ENCODE data around the gene TRDN.
A peak's percentile ranks its signal among the peaks of the same experiment; 100 is the strongest.

The TRDN gene

GRCh38 chr6:123415844-123416468 is 220.8 kb downstream of the TRDN start:
- DNase-seq (ENCODE audit: low read depth in 2 of 2): peak; percentile 67 to 73
- TF ChIP-seq CTCF (IDR thresholded peaks at IDR 0.05; ENCODE audit: low read depth, low read length): peak; percentile 61
- no peak overlapping the region for H3K4me3 ChIP-seq (replicated peaks in 1 of 2; ENCODE audit: low read depth in 2 of 2, low read length in 2 of 2)

GRCh38 chr6:123404975-123405374 is 231.8 kb downstream of the TRDN start:
- H3K4me3 ChIP-seq (replicated peaks in 1 of 2; ENCODE audit: low read depth in 2 of 2, low read length in 2 of 2): no peak overlapping the region
- no peak for TF ChIP-seq CTCF (IDR thresholded peaks at IDR 0.05; ENCODE audit: low read depth, low read length)
- no peak for DNase-seq (ENCODE audit: low read depth in 2 of 2)

GRCh38 chr6:123402052-123402451 is 234.7 kb downstream of the TRDN start:
- no peak overlapping the region for H3K4me3 ChIP-seq (replicated peaks in 1 of 2; ENCODE audit: low read depth in 2 of 2, low read length in 2 of 2)
- TF ChIP-seq CTCF (IDR thresholded peaks at IDR 0.05; ENCODE audit: low read depth, low read length): no peak
- peak; percentile 0 to 6 for DNase-seq (ENCODE audit: low read depth in 2 of 2)

GRCh38 chr6:123398072-123398471 is 238.7 kb downstream of the TRDN start:
- no peak for DNase-seq (ENCODE audit: low read depth in 2 of 2)
- TF ChIP-seq CTCF (IDR thresholded peaks at IDR 0.05; ENCODE audit: low read depth, low read length): no peak
- no peak overlapping the region for H3K4me3 ChIP-seq (replicated peaks in 1 of 2; ENCODE audit: low read depth in 2 of 2, low read length in 2 of 2)

GRCh38 chr6:123393331-123393730 is 243.4 kb downstream of the TRDN start:
- no peak for TF ChIP-seq CTCF (IDR thresholded peaks at IDR 0.05; ENCODE audit: low read depth, low read length)
- H3K4me3 ChIP-seq (replicated peaks in 1 of 2; ENCODE audit: low read depth in 2 of 2, low read length in 2 of 2): no peak overlapping the region
- peak; percentile 5 to 8 for DNase-seq (ENCODE audit: low read depth in 2 of 2)

- TF ChIP-seq CTCF (IDR thresholded peaks at IDR 0.05; ENCODE audit: low read depth, low read length): no peak
- no peak overlapping the region for H3K4me3 ChIP-seq (replicated peaks in 1 of 2; ENCODE audit: low read depth in 2 of 2, low read length in 2 of 2)
- DNase-seq (ENCODE audit: low read depth in 2 of 2): no peak
These were observed 253.0 kb downstream of the TRDN start for GRCh38 chr6:123383718-123384117.

GRCh38 chr6:123380257-123380656 is 256.5 kb downstream of the TRDN start:
- TF ChIP-seq CTCF (IDR thresholded peaks at IDR 0.05; ENCODE audit: low read depth, low read length): no peak
- H3K4me3 ChIP-seq (replicated peaks in 1 of 2; ENCODE audit: low read depth in 2 of 2, low read length in 2 of 2): no peak overlapping the region
- DNase-seq (ENCODE audit: low read depth in 2 of 2): peak; percentile 14 to 24

Measured in cardiac fibroblast (primary cell).